ENCODE data around the gene CCDC138. TPM values are rescaled to one million over a fixed set of nuclear protein-coding genes. Genes with fewer than 3 reads are reported as not detected.

CCDC138 gene
- total RNA-seq, 1 experiment from 2014 or later, result 11.3 TPM

DNA sequence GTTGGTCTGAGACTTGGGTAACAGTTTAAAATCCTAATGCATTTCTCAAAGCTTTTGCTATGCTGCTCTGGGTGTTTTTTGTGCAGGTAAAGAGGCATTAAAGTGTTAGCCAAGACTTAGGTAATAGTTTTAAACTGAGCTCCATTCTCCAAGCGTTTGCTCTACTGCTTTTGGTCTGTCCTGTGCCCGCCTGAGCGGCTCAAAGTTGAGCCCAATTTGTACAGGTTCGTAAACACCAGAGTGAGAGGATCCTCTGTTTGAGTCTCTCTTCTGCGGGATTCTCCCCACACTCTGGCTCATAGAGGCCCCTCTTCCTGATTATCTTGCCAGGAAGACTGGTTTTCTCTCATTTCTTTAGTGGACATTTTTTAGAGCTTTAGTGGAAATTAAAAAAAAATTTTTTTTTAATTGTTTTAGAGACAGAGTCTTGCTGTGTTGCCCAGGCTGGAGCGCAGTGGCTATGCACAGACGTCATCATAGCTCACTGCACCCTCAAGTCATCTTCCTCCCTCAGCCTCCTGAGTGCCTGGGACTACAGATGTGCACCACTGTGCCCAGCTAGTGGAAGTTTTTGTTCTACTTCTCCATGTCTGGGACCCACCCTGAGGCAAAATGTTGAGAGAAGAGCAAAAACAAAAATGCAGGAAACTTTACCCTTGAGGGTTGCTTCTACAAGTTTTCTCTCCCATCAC, 16.6 kb downstream of the CCDC138 start:
- Mint-ChIP-seq H3K4me3 (ENCODE audit: low read depth, unreplicated experiment) (no peak overlapping the region), H3K27me3 (ENCODE audit: unreplicated experiment) (no peaks in the 10 kb centered on the region), H3K27ac (ENCODE audit: unreplicated experiment) (no peak overlapping the region), H3K36me3 (ENCODE audit: insufficient read depth, unreplicated experiment) (no peaks in the 10 kb centered on the region), H3K9me3 (ENCODE audit: low read depth, unreplicated experiment) (no peaks in the 10 kb centered on the region), H3K4me1 (ENCODE audit: low read depth, unreplicated experiment) (no peaks in the 10 kb centered on the region)
- BruUV-seq (replicated peaks), result no TSS peak
- DNase-seq, result no peak
- intact Hi-C loops (cut with micrococcal nuclease; ENCODE audit: unreplicated experiment), result no loop called here
- CTCF ChIA-PET, result no interaction called here
- TF ChIP-seq, protein P1, sequence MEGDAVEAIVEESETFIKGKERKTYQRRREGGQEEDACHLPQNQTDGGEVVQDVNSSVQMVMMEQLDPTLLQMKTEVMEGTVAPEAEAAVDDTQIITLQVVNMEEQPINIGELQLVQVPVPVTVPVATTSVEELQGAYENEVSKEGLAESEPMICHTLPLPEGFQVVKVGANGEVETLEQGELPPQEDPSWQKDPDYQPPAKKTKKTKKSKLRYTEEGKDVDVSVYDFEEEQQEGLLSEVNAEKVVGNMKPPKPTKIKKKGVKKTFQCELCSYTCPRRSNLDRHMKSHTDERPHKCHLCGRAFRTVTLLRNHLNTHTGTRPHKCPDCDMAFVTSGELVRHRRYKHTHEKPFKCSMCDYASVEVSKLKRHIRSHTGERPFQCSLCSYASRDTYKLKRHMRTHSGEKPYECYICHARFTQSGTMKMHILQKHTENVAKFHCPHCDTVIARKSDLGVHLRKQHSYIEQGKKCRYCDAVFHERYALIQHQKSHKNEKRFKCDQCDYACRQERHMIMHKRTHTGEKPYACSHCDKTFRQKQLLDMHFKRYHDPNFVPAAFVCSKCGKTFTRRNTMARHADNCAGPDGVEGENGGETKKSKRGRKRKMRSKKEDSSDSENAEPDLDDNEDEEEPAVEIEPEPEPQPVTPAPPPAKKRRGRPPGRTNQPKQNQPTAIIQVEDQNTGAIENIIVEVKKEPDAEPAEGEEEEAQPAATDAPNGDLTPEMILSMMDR (IDR thresholded peaks at IDR 0.05; ENCODE audit: unreplicated experiment), result no peak

DNA sequence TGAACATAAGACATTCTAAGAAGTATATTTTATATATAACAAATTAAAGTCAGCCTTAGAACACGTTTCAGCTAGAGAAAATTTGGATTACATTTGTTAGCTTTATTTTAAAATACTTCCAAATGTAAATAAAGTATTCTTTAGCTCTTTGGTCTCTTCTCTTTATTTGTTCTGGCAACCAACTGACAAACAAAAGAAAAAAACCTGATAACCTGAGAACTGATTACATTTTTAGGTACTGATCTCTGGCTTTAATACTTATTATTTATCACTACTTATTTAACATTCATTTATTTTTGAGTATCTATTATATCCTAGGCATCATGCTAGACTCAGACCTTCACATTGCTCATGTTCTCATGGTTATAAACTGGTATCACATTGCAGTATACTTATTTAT, 18.5 kb downstream of the CCDC138 start:
- DNase-seq, result no peak
- intact Hi-C loops (cut with micrococcal nuclease; ENCODE audit: unreplicated experiment), result no loop called here
- Mint-ChIP-seq H3K4me3 (ENCODE audit: low read depth, unreplicated experiment) (no peak overlapping the region), H3K27me3 (ENCODE audit: unreplicated experiment) (no peaks in the 10 kb centered on the region), H3K27ac (ENCODE audit: unreplicated experiment) (no peak overlapping the region), H3K36me3 (ENCODE audit: insufficient read depth, unreplicated experiment) (no peaks in the 10 kb centered on the region), H3K4me1 (ENCODE audit: low read depth, unreplicated experiment) (no peaks in the 10 kb centered on the region), H3K9me3 (ENCODE audit: low read depth, unreplicated experiment) (no peaks in the 10 kb centered on the region)
- TF ChIP-seq, protein P1 (IDR thresholded peaks at IDR 0.05; ENCODE audit: unreplicated experiment), result no peak
- BruUV-seq (replicated peaks), result no TSS peak
- CTCF ChIA-PET, result interaction anchor here (0.6 kb wide), 1 partner anchor 153 kb away, joined by 8 read pairs; no protein-coding TSS in a partner anchor

DNA sequence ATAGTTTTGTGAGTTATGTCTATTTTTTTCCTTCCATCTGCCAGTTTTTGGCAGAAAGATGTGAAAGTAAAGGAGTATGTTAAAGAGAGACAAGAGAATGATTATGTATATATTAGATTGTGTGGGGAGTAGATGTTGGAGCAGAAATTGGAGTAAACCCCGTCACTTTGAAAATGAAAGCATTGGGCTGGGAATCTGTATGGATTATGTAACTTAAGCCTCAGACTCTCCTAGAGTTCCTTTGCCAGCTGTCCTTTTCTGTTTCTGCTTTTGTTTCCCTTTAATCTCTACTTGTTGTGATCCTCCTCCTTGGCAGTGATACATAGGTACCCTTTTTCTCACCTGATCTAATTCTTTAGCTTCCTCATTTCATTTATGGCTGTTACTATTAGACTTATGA, 19.2 kb downstream of the CCDC138 start:
- TF ChIP-seq, protein P1 (IDR thresholded peaks at IDR 0.05; ENCODE audit: unreplicated experiment), result no peak
- no peak overlapping the region for H3K27ac Mint-ChIP-seq (ENCODE audit: unreplicated experiment)
- intact Hi-C loops (cut with micrococcal nuclease; ENCODE audit: unreplicated experiment), result no loop called here

DNA sequence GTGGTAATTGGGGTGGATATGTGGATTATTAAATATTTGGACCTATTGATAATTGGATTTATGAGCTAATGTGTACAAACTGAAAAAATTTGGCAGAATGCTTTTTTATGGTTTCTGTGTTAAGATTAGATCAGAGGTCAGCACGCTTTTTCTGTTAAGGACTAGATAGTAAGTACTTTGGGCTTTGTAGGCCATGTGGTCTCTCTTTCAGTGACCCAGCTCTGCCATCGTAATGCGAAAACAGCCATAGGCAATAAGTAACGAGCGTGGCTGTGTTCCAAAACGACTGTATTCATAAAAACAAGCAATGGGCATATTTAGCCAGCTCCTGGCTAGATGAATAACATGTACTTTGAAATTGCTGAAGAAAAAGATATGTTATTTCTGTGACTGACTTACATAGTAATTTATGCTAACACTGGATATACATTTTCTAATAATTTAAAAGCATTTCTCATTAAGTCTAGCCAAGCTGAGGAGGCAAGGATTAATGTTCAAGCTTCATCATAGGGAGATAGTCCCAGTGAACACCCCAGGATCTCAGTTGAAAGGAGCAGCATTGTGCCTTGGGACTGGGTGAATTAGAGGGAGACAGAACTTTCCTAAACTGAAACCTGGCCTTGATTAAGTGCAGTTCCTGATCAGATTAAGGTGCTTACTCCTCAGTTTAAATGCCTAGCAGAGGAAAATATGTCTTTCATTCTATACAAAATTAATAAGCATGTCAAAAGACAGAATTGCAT, 20.0 kb downstream of the CCDC138 start:
- DNase-seq, result no peak

More for the DNA sequence above, 19.2 kb downstream of the CCDC138 start:
- Mint-ChIP-seq H3K36me3 (ENCODE audit: insufficient read depth, unreplicated experiment) (peaks cover 6% of the 10 kb centered on the region), H3K9me3 (ENCODE audit: low read depth, unreplicated experiment) (peaks cover 3% of the 10 kb centered on the region), H3K27me3 (ENCODE audit: unreplicated experiment) (no peaks in the 10 kb centered on the region), H3K4me3 (ENCODE audit: low read depth, unreplicated experiment) (no peak overlapping the region), H3K4me1 (ENCODE audit: low read depth, unreplicated experiment) (no peaks in the 10 kb centered on the region)
- no TSS peak for BruUV-seq (replicated peaks)
- no peak for DNase-seq
- CTCF ChIA-PET, result no interaction called here

More for the DNA sequence above, 20.0 kb downstream of the CCDC138 start:
- Mint-ChIP-seq H3K4me3 (ENCODE audit: low read depth, unreplicated experiment) (no peak overlapping the region), H3K4me1 (ENCODE audit: low read depth, unreplicated experiment) (no peaks in the 10 kb centered on the region), H3K27me3 (ENCODE audit: unreplicated experiment) (no peaks in the 10 kb centered on the region), H3K36me3 (ENCODE audit: insufficient read depth, unreplicated experiment) (peaks cover 6% of the 10 kb centered on the region), H3K27ac (ENCODE audit: unreplicated experiment) (no peak overlapping the region), H3K9me3 (ENCODE audit: low read depth, unreplicated experiment) (peaks cover 3% of the 10 kb centered on the region)
- TF ChIP-seq, protein P1 (IDR thresholded peaks at IDR 0.05; ENCODE audit: unreplicated experiment), result no peak
- no TSS peak for BruUV-seq (replicated peaks)
- CTCF ChIA-PET, result no interaction called here
- intact Hi-C loops (cut with micrococcal nuclease; ENCODE audit: unreplicated experiment), result no loop called here

Data from Calu3 (cell line).